Measurements from ENCODE around the gene MED17.

Gene MED17, protein sequence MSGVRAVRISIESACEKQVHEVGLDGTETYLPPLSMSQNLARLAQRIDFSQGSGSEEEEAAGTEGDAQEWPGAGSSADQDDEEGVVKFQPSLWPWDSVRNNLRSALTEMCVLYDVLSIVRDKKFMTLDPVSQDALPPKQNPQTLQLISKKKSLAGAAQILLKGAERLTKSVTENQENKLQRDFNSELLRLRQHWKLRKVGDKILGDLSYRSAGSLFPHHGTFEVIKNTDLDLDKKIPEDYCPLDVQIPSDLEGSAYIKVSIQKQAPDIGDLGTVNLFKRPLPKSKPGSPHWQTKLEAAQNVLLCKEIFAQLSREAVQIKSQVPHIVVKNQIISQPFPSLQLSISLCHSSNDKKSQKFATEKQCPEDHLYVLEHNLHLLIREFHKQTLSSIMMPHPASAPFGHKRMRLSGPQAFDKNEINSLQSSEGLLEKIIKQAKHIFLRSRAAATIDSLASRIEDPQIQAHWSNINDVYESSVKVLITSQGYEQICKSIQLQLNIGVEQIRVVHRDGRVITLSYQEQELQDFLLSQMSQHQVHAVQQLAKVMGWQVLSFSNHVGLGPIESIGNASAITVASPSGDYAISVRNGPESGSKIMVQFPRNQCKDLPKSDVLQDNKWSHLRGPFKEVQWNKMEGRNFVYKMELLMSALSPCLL

DNA sequence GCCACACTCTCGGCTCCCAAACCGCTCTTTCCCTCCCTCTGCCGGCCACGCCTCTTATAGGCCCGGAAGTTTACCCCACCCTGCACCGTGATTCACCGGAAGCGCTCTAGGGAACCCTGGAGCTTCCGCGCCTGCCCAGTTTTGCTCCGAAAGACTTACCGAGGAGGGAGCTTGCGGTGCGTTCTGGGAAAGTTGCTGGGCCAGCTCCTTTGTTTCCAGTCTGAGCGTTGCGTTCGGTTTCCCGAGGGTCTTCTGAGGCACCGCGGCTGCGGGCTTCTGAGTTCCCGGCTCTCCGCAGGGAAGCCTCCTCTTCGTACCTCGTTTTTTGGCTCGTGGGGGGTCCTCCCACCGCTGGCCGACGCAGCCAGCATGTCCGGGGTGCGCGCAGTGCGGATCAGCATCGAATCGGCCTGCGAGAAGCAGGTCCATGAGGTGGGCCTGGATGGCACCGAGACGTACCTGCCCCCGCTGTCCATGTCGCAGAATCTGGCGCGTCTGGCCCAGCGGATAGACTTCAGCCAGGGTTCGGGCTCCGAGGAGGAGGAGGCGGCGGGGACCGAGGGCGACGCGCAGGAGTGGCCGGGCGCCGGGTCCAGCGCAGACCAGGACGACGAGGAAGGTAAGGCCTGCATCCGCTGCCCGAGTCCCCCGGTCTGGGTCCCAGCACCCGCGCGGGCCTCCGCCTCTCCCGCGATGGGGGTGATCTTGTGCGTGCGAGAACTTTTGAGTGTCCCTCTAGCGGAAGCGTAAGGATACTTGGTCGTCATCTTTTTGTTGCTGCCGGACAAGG lies at the start of gene MED17:
MED17 (plus strand) TSS at position 138 of the 790 bp plus-strand sequence; CDS start at position 370, 232 bp downstream.
- peak; percentile 95 for DNase-seq

DNA sequence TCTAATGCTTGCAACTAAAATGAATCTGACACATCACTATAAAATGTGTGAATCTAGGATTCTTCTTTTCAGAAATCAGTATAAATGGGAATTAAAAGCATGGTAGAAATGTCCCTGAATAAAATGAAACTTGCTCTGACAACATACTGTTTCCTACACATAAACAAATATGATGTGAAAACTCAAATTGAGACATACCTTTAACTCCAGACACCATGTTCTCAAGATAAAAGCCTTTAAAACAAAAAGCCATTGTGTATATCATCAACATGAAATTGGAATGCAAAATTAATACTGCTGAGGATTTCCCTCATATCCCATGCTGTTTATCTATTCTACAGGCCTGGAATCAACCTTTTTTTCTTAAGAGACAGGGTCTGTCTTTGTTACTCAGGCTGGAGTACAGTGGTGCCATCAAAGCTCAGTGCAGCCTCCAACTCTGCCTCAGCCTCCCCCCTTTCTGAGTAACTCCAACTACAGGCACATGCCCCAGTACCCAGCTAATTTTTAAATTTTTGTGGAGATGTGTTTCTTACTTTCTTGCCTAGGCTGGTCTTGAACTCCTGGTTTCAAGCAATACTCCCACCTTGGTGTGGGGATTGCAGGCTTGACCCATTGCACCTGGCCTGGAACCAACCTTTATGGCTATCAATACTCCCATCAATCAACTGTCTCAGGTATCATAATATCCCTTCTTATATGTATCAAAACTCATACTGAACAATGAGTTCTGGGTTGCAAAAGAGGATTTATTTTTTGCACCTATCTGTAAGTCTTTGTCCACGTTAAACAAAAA lies 49.5 kb upstream of the MED17 start:
- no peak for DNase-seq

DNA sequence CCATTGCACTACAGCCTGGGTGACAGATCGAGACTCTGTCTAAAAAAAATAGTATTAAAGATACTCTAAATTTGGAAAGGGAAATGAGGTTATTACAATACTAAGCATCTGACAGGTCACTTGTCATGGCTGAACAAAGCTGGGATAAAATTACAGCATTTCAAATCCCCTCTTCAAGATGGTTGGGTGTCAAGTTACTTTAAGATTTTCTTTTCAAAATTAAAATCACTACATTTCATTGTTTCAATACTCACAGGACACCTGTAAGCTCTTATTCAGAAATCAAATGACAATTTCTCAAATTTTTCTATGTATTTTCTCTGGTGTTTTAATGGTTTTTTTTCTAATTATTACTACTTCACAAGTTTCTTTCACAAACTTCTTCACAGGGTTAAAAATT lies 48.5 kb upstream of the MED17 start:
- DNase-seq, result no peak

DNA sequence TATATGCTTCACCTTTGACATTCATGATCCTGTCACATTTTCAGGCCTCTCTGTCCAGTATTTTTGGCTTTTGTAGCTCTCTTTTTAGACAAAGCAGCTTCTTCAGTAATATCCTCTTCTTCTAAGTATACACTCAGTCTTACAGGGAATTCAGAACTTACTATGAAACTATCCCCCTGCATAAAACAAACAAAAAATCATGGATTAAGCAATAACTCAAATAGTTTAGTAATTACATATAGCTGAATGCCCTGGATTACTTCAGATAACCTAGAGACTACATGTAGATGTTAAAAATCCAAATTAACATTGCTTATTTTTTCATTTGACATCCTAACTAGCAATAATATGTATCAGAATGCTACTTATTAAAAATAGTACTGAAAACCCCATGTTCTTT lies 48.0 kb upstream of the MED17 start:
- no peak for DNase-seq

DNA sequence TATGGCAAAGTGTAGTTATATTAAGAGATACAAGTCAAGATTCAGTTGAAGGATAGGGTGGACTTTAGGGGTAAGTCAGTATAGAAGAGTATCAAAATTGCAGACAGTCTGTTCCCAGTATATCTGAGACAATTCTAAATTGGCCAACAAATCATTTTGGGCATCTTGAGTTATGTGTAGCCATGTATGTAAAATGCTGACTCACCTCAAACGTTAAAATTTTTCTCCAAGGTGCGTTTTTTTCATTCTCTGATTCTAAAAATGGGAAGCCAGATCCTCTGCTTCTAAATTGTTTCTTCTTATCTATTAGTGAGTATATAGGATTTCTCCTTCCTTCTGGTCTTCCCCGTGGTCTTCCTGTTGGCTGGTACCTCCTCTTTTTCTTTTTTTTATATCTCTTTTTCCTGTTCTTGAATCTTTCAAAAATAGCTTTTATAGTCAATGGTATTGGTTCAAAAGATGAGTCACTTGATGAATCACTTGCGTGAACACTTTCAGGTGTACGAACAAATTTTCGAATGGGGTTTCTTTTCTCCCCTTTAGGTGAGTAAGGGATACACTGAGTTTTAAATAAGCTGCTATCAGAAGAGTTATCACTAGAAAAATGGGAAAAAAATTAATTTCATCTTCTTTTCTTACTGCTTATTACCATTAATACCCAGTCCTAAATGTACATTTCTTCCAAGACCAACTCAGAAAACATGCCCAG lies 46.0 kb upstream of the MED17 start:
- DNase-seq, result no peak

DNA sequence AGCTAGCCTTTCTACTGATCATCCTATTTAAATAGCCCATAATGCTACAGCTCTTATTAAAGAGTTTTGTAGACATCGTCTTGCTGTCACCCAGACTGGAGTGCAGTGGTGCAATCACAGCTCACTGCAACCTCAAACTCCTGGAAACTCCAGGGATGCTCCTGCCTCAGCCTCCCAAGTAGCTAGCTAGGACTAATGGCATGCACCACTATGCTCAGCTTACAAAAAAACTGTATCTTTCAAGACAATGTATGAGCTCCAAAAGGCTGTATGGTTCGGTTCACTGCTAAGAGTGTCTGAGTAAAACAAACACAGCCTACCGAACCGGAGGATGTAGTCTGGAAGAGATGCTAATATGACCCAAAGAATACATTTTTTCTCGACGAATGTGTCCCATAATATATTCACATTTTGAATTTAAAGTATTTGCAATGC lies 45.4 kb upstream of the MED17 start:
- DNase-seq, result no peak

DNA sequence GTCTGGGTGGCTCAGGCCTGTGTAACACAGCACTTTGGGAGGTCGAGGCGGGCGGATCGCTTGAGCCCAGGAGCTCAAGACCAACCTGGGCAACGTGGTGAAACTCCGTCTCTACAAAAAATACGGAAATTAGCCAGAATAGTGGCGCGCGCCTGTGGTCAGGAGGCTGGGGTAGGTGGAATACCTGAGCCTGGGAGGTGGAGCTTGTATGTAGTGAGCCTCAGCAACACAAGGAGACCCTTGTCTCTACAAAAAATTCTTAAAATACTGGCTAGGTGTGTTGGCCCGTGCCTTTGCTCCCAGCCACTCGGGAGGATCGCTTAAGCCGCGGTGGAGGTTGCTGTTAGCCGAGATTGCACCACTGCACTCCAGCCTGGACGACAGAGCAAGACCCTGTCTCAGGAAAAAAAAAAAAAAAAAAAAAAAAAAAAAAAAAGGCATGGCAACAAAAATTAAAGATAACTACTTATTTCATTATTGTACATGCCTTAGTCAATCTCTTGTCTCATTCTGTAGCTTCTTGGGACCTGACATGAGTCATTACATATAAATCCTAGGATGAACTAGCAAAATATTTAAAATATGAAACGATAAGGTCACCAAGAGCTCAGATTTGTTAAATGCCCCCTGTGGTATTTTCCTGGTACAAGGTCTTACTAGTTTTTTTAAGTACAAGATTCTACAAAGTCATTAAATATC lies 43.9 kb upstream of the MED17 start:
- no peak for DNase-seq

DNA sequence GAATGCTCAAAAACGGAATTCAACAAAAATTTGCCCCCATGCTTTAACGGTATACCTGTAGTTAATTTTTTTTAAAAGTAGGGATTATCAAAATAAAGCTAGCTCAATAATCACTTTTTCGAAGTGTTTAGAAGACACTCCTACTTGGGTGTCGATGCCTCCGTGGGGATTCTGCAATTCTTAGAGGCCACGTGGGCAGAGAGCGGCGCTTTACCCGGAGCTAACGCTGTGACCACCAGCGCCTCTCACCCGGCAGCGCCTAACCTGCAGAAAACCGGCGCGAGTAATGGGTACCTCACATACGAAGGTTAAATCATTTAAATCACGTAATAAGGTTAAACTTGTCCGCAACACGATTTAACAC lies 43.4 kb upstream of the MED17 start:
- peak; percentile 77 for DNase-seq

DNA sequence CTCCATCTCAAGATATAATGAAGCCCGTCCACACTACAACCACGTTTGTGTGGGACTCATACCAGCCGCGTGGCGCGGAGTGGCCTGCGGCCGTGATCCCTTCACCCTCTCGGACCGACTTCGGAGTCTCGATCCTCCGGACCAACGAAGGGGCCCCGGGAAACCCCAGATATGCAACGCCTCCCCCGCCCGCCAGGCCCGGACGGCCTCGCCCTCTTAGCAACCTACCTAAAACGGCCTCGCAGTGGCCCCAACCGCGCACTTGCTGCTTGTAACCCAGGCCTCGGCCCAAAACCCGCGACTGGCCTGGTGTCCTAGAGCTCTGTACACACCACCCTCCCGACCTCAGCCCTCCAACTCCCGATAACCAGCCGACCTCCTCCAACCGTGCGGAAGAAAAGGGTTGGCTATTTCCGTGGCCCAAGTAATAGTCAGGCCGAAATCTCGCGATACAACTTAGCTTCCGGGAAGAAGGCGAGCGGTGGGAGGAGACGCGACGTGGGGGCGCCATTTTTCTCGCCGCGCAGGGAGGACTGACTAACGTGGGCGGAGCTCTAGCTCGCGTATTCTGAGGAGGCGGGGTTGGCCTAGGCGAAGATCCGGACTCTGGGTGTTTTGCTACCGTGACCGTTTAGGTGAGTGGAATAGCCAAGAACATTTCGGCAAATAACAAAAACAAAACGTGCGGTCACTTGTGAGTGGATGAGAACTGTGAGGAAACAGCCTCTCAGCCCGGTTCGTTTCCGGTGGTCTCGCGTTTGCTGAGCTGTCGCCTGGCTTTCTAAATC lies 42.8 kb upstream of the MED17 start, which contains the start of the genes C11orf54 and TAF1D:
C11orf54 (plus strand) TSS at position 579 of the 788 bp plus-strand sequence. CDS start 5,722 bp downstream, outside the sequence.
TAF1D (minus strand) TSS at position 402 of the 788 bp plus-strand sequence. CDS start 2,191 bp downstream, outside the sequence.
- peak; percentile 99 for DNase-seq

DNA sequence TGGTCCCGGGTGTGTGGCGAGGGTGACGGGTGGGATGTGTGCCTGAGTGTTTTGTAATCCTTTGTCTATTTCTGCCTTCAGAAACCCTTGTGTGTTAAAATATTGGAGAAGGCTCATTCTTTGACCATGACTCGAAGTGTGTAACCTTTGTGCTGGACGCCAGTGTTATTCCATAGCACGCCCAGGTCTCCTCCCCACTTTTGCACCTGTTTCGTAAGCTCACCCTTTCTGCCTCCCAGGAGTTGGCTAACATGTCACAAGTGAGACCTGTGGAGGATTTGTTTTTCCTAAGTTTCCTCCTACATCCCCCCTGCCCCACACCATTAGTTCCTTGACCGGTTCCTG lies 42.2 kb upstream of the MED17 start:
- no peak for DNase-seq

DNA sequence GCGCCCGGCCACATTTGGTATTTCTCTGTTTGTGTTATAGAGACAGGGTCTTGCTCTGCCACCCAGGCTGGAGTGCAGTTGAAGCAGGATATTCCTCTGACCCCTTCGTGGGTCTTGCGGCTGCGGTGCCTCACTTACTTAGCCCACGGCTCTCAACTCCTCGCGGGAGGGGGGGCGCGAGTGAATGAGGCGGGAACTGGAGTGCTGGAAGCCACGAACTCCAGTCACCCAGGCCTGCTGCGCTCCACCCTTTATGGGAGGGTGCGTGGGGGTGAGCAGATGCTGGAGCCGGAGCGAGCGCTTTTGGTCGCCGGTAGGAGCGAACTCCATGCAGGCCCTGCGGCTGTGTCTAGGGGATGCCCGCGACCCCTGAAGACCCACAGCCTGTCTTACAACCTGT lies 40.8 kb upstream of the MED17 start:
- DNase-seq, result no peak

DNA sequence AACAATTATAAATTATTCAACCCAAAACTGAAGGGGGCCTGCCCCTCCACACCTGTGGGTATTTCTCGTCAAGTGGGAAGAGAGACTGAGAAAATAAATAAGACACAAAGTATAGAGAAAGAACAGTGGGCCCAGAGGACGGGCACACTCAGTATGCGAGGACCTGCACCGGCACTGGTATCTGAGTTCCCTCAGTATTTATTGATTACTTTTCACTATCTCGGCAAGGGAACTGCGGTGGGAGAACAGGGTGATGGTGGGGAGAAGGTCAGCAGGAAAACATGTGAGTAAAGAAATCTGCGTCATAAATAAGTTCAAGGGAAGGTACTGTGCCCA lies 39.4 kb upstream of the MED17 start:
- DNase-seq, result no peak

DNA sequence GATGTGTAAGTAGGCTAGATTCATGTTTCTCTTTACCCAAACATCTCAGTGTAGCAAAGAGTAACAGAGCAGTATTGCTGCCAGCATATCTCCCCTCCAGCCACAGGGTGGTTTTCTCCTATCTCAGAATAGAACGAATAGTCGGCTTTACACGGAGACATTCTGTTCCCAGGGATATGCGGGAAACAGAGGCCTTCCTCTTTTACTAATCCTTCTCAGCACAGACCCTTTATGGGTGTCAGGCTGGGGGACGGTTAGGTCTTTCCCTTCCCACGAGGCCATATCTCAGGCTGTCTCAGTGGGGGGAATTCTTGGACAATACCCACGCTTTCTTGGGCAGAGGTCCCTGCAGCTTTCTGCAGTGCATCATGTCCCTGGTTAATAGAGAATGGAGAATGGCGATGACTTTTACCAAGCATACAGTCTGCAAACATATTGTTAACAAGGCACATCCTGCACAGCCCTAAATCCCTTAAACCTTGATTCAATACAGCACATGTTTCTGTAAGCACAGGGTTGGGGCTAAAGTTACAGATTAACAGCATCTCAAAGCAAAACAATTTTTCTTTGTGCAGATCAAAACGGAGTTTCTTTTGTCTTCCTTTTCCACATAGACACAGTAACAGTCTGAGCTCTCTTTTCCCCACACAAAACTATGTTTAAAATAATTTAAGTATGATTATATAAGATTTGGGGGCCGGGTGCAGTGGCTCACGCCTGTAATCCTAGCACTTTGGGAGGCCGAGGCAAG lies 38.9 kb upstream of the MED17 start:
- peak; percentile 65 for DNase-seq

DNA sequence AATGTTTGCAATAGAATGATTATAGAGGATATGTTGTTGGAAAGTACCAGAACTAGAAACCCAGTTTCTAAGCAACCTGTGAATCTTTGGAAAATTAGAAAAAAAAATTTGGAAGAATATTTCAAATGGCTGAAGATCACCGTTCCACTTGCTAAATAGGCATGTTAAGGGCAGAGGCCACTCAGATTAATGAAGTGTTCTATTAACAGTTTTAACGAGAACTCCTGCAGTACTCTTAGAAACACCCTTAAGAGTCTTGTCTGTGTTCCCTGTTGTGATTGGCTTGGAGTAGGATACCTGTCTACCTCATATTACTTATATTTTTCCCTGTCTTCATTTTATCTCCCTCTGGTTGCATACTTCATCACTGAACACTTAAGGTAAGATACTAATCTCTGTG lies 38.0 kb upstream of the MED17 start:
- DNase-seq, result no peak

DNA sequence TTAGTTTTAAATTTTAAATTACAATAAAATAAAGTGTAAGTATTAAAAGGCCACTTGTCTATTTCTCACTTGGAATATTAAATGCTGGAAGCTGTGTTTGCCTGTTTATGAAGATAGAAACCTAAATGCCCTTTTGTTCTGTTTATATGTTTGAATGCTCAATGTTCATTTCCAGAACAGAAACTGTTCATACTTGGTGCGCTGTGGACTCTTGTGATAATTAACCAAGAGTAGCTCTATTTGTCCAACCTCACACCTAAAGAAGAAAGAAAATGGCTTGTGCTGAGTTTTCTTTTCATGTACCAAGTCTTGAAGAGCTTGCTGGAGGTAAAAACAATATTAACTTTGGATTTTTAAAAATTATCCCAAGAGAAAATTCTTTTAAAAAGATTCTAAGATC lies 37.0 kb upstream of the MED17 start:
- DNase-seq, result no peak

DNA sequence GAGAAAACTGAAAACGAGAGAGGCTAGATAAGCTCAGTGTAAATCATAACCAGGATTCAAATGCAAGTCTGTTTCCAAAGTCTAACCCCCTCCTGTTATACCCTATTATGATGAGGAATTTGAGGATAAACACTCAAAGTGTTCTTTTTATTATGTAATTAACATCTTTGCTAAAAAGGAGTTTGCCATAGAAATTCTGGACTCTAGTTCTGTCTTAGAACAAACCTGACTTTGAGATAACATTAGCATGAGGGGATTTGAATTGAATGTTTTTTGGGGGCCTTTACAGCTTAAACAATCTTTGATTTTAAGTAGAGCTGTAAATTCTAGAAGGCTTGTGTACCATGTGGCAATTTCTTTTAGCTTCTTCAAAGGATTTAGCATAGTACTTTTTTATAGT lies 33.1 kb upstream of the MED17 start:
- no peak for DNase-seq

DNA sequence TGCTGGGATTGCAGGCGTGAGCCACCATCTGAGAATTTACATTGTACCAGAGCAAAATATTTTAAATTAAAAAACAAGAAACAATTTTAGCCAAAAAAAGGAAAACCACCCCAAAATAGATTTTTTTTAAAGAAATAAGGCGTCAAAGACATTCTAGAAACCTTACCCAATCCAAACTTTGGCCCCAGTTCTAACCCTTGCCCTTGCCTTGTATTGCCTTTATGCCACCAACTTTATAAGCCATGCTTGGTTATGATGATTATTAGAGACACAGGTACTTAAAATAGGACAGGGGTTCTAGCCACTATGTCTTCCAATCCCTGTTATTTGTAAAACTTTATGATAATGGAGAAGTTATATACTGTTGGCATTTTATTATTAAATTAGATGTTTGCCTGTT lies 30.8 kb upstream of the MED17 start:
- DNase-seq, result no peak

DNA sequence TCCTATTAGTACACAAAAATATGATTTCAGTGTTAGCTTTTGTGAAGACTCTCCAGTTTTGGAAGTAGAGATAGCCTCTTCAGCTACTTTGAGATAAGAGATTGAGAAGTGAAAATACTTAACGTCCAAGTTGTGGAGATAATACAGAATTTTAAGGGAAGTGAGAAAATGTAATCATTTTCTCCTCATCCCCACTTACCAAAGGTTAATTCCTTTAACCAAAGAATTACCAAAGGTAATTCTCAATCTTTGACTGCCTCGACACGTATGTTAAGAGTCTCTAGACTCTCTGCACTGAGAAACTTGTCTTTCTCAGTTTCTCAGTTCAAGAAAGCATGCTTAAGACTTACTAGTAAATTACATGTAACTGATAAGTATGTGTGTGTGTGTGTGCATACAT lies 27.3 kb upstream of the MED17 start:
- DNase-seq, result no peak

DNA sequence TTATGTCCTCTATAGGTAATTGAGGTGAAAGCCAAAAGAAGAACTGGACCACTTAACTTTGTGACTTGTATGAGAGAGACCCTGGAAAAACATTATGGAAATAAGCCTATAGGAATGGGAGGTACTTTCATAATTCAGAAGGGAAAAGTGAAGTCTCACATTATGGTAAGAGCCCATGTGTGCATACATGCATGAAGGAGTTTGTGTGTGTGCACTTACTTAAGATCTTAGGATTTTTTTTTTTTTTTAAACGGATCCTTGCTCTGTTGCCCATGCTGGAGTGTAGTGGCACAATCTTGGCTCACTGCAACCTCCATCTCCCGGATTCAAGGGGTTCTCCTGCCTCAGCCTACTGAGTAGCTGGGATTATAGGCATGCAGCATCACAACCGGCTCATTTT lies 26.8 kb upstream of the MED17 start:
- DNase-seq, result no peak
